HEK293 (cell line): Measurements from ENCODE around the gene AGXT.

ENCODE experiments used
- ZNF239 ChIP-seq: fragments of 450-650 bp; formaldehyde crosslinking; IDR thresholded peaks from 2 replicates; pipeline ENCODE4 v1.5.1; 2016; ENCODE audit warnings: missing biosample characterization, missing genetic modification characterization
- ZNF350 ChIP-seq: fragments of 450-650 bp; formaldehyde crosslinking; IDR thresholded peaks from 2 replicates; pipeline ENCODE4 v1.5.0; 2017; ENCODE audit warnings: missing biosample characterization, mild to moderate bottlenecking, missing genetic modification characterization
- ZSCAN23 ChIP-seq: fragments of 450-650 bp; formaldehyde crosslinking; IDR thresholded peaks from 2 replicates; pipeline ENCODE4 v1.5.1; 2016; ENCODE audit warnings: missing biosample characterization, missing genetic modification characterization
- TF ChIP-seq, protein P1 (sequence below): fragments of 450-650 bp; formaldehyde crosslinking; IDR thresholded peaks from 2 replicates; pipeline ENCODE4 v1.5.1; 2016; ENCODE audit warnings: missing biosample characterization, missing genetic modification characterization
- TF ChIP-seq, protein P2 (sequence below): fragments of 450-650 bp; formaldehyde crosslinking; IDR thresholded peaks from 2 replicates; pipeline ENCODE4 v1.5.1; 2016; ENCODE audit warnings: missing biosample characterization, missing genetic modification characterization
- TF ChIP-seq, protein P3 (sequence below): fragments of 450-650 bp; formaldehyde crosslinking; IDR thresholded peaks from 2 replicates; pipeline ENCODE4 v1.5.1; 2016; ENCODE audit warnings: missing biosample characterization, missing genetic modification characterization

DNA sequence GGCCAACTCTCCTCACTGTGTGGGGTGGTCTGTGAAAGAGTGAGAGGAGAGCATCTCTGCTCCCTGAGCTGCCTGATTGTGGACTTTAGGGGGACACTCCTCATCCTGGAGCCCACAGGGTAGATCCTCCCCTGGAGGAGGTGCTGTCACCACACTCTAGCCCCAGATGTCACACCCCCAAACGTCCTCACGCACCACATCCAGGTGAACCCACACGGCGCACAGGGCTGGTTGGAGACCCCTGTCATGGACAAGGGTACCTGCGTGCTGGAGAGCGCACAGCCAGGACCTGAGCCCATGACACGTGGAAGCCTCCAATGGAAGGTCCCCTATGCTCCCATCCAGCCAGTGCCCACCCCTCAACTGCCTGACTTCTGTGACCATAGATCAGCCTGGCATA, 10.5 kb downstream of the AGXT start:
- TF ChIP-seq, protein P1, sequence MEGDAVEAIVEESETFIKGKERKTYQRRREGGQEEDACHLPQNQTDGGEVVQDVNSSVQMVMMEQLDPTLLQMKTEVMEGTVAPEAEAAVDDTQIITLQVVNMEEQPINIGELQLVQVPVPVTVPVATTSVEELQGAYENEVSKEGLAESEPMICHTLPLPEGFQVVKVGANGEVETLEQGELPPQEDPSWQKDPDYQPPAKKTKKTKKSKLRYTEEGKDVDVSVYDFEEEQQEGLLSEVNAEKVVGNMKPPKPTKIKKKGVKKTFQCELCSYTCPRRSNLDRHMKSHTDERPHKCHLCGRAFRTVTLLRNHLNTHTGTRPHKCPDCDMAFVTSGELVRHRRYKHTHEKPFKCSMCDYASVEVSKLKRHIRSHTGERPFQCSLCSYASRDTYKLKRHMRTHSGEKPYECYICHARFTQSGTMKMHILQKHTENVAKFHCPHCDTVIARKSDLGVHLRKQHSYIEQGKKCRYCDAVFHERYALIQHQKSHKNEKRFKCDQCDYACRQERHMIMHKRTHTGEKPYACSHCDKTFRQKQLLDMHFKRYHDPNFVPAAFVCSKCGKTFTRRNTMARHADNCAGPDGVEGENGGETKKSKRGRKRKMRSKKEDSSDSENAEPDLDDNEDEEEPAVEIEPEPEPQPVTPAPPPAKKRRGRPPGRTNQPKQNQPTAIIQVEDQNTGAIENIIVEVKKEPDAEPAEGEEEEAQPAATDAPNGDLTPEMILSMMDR (tag by site-specific recombination), result no peak
- TF ChIP-seq ZNF239 (no peak), ZSCAN23 (tag by site-specific recombination) (no peak), ZNF350 (tag by site-specific recombination) (no peak)
- TF ChIP-seq, protein P2, sequence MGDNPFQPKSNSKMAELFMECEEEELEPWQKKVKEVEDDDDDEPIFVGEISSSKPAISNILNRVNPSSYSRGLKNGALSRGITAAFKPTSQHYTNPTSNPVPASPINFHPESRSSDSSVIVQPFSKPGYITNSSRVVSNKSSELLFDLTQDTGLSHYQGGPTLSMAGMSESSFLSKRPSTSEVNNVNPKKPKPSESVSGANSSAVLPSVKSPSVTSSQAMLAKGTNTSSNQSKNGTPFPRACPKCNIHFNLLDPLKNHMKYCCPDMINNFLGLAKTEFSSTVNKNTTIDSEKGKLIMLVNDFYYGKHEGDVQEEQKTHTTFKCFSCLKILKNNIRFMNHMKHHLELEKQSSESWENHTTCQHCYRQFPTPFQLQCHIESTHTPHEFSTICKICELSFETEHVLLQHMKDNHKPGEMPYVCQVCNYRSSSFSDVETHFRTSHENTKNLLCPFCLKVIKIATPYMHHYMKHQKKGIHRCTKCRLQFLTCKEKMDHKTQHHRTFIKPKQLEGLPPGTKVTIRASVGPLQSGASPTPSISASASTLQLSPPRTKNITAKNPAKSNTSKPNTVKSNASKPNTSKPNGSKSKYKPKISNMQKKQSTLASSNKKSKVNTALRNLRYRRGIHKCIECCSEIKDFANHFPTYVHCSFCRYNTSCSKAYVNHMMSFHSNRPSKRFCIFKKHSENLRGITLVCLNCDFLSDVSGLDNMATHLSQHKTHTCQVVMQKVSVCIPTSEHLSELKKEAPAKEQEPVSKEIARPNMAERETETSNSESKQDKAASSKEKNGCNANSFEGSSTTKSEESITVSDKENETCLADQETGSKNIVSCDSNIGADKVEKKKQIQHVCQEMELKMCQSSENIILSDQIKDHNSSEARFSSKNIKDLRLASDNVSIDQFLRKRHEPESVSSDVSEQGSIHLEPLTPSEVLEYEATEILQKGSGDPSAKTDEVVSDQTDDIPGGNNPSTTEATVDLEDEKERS (tag by site-specific recombination), result no peak
- TF ChIP-seq, protein P3, sequence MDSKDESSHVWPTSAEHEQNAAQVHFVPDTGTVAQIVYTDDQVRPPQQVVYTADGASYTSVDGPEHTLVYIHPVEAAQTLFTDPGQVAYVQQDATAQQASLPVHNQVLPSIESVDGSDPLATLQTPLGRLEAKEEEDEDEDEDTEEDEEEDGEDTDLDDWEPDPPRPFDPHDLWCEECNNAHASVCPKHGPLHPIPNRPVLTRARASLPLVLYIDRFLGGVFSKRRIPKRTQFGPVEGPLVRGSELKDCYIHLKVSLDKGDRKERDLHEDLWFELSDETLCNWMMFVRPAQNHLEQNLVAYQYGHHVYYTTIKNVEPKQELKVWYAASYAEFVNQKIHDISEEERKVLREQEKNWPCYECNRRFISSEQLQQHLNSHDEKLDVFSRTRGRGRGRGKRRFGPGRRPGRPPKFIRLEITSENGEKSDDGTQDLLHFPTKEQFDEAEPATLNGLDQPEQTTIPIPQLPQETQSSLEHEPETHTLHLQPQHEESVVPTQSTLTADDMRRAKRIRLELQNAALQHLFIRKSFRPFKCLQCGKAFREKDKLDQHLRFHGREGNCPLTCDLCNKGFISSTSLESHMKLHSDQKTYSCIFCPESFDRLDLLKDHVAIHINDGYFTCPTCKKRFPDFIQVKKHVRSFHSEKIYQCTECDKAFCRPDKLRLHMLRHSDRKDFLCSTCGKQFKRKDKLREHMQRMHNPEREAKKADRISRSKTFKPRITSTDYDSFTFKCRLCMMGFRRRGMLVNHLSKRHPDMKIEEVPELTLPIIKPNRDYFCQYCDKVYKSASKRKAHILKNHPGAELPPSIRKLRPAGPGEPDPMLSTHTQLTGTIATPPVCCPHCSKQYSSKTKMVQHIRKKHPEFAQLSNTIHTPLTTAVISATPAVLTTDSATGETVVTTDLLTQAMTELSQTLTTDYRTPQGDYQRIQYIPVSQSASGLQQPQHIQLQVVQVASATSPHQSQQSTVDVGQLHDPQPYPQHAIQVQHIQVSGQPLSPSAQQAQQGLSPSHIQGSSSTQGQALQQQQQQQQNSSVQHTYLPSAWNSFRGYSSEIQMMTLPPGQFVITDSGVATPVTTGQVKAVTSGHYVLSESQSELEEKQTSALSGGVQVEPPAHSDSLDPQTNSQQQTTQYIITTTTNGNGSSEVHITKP (tag by site-specific recombination), result no peak
